ENCODE data around the gene RALGPS1.

Gene RALGPS1

DNA sequence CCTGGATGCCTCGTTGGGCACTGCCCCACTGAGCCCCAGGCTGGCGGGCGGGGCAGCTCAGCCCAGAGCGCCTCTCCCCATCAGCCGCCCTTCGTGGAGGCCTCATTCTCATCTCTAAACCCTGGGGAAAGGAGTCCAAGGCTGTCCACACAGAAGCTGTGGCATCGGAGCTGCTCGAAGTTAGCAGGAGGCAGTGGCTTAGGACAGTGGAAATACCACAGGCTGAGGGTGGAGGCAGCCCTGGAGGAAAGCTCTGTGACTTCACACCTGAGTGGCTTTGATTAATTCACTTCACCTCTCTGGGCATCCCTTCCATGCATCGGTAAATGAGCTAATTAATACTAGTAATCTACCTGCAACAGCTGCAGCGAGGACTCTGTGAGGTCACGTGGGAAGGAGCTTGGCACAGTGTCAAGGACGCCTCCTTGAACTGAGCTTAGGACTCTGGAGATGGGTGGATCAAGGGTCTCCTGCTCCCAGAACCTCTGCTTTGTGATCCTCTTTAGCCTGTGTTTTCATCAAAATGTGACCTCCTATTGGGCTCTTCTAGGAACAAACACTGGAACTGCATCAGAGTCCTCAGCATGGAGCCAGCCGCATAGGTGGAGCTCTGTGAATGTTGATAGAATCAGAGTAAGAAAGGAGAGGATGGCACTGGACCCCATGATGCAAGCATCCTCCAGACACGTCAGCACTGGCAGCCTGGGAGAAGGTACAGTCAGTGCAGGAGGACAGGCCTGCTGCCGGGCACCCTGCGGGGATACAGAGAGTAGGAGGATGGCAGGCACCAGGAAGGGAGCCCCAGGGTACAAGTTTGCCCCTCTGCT lies 208.7 kb downstream of the RALGPS1 start:
- peak; percentile 98 to 99 for DNase-seq

DNA sequence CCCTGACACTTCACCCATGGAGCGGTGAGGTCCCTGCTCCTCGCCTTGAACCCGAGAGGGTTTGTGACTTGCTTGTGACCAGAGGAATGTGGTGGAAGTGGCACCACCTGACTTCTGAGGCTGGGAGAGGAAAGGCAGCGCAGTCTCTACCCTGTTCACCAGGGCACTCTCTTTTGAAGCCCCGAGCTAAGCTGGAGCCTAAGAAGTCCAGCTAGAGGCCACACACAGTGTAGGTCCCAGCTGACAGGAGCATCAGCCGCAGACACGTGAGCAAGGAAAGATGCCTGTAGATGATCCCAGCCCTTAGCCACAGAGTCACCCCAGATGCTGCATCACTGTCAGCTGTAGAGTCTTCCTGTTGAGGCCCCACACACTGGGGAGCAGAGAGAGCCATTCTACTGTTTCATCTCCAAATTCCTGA lies 209.5 kb downstream of the RALGPS1 start:
- DNase-seq, result no peak

DNA sequence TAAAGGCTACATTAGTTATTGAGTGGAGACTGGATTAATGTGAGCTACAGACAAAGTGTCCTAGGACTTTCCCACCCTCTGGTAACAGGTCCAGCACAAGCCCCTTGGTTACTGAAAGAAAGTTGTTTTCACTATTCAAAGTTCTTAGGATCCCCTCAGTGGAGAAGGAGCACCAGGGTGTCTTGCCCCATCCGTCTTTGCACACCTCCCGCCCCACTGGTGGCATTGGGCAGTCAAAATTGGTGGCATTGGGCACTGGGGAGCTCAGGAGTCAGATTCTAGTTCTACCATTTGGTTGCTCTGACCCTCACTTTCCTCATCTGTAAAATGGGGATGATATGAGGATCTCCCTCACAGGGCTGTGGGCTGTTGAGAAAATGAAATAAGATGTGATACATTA lies 210.2 kb downstream of the RALGPS1 start:
- no peak for DNase-seq

DNA sequence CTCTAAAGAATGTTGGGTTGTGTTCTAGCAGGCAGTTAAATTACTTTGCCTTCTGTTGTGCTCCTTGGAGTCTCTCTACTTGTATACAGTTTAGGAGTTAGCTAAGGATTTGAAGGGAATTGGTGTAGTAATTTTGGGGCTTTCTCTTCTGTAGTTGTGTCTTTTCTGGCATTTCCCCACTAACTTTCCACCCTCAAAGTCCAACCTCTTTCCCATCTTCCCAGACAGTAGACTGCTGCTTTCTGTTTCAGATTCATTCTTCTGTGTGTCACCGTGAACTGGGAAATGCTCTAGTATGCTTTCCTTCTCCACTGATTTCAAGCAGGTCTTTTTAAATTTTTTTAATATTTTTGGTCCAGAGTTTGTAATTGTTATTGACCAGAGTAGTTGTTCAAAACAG lies 212.4 kb downstream of the RALGPS1 start:
- no peak for DNase-seq

DNA sequence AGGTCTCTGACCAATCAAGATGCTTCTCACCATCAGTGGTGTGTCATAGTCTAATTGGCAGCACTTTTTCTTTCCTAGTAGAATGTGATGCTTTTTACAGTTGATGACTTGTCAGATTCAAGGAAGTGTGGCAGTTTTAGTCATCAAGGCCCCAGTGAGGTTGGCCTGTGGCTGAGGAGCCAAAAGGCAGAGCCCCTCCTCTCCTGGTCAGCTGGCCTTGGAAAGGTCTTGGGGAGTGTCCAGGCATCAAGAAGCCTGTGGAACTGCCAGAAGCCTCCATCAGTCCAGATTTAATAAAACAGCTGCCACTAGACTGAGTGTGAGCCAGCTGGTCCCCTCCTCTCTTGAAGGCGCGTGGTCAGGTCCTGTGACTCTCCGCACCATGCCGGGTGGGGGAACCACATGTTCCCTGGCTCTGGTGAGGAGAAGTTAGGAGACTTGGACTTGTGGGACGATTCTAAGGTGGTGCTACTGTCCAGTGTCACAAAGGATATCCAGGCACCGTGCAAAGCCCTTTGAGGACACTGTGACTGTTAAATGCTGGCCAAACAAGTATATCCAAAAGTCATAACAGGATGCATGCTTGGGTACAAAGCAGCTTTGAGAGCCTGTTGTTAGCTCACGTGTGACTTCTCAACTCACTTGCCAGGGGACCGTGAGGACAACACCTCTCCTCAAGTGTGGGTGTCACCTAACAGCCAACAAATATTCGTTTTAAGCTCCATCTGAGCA lies 213.9 kb downstream of the RALGPS1 start:
- peak; percentile 92 to 96 for DNase-seq

DNA sequence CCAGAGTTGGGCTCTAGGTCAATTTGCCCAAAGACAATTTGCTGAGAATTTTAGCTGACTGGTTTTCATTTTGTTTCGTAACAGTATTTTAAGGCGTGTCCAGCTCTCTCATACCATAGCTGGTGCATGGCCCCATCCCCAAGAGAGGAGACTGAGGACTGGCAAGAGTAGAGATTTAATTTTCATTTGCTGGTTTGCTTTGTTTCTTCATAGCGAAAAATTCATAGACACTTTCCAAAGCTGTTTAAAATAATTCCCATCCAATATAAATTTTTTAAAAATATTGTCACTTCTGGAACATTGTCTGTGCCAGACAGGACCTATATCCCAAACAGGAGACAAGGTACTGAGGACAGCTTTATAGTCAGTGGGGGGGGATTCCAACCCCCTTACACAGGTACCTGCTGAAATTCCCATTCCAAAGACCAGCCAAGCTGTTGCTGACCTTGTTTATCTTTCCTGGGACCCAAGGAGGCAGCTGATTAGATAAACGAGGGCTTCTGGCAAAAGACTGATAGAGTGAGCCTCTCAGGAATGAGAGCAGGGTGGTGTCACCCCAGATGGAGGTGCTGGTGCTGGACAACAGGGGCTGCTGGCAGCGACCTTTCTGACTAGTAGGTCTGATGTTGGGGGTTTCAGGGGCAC lies 214.6 kb downstream of the RALGPS1 start:
- DNase-seq, result no peak

DNA sequence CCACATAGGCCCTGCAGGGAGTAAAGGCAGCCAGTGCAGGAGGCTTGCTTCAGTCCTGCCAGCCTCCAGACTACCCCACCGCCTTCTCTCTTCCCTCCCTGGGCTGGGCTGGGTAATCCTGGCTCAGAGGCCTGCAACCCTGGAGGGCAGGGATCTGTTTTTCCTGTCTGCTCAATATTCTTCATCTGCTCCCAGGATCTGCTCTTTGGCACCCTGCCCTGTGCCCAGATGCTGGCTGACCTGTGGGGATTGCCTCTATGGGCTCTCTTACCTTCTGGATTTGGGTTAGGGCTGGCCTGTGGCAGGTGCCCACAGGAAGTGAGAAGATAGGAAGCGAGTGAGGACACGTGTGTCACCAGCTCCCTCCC lies 215.1 kb downstream of the RALGPS1 start:
- peak; percentile 54 to 83 for DNase-seq

DNA sequence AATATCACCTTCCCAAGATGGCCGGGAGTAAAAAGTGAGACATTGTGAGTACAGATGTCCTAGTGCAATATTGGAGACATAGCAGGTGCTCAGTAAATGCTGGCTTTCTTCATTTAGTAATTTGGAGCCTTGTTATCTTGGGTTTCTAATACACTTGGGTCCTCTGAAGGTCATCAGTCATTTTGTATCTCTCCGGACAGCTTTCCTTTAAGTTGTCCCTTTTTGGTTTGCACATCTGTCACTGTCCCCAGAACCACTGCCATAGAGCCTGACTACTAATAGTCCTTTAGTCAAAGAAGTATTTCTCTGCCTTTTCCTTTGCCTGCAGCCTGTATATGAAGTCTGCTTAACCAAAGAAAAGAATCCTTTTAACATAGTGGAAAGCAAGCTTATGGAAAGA lies 215.7 kb downstream of the RALGPS1 start:
- DNase-seq, result no peak

DNA sequence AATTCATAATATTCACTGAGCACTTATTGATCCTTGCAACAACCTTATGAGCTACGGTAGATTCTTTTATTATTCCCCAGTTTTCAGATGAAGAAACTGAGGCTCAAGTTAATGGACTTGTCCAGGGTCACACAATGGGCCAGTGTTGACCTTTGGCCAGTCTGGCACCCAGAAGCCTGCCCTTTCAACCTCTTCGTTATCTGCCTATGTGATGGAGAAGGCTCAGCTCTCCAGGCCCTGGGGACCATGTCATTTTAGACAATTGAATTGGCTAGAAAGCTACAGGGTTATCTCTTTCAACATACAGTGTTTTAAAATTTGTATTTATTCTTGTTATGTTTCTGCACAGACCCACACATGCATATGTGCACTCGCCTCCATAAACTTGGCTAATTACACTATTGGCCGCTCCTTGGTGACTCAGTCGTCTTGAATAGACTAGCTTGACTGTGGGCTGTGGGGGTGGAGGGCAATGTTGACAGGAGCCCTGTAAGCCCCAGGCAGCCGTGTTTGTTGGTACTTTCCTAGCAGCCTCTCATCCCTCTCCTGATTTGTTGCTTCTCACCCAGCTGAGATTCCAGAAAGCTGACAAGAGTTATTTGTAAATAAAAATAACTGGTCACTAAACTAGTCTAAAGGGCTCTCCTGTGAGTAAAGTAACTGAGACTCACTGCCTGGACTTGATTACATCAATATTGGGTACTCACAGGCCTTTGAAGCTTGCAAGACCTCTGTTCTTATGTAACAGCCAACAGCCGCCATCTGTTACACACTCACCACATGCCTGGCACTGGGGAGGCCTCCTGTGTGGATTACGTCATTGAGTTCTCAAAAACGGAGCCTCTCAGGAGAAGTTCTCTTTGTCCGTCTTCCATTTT lies 216.3 kb downstream of the RALGPS1 start:
- DNase-seq, result peak; percentile 98 to 99

DNA sequence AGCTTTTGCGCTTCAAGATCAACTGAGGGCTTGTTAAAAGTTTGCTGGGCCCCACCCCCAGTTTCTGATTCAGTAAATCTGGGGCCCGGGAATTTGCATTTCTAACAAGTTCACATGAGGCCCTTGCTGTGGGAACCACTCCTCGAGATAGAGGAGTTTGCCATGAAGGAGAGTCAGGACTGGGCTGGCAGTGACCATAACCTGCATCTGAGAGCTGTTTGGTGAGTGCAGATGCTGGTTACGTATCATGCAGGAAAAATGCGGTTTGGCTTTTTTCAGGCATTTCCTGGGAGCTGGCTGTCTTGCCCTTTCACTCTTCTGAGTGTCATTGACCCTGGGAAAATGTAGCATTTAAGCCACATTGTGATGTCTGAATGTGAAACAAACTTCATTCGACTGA lies 217.3 kb downstream of the RALGPS1 start:
- no peak for DNase-seq

DNA sequence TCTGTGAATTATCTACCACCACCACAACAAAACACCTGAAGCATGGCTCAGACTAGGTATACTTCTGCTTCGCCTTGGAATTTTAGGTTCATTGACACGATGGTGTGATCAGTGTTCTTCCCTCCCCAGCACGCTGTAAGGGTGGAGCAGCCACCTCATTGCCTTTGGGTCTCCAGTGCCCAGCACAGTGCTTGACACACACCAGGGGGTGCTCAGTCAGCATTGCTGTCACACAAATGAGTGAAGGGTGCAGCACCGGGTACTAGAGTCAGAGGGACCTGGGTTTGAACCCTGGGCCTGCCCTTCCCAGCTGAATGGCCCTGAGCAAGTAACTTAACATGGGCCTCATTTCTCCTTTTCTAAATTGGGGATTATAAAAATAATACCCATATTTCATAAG lies 217.8 kb downstream of the RALGPS1 start:
- no peak for DNase-seq

DNA sequence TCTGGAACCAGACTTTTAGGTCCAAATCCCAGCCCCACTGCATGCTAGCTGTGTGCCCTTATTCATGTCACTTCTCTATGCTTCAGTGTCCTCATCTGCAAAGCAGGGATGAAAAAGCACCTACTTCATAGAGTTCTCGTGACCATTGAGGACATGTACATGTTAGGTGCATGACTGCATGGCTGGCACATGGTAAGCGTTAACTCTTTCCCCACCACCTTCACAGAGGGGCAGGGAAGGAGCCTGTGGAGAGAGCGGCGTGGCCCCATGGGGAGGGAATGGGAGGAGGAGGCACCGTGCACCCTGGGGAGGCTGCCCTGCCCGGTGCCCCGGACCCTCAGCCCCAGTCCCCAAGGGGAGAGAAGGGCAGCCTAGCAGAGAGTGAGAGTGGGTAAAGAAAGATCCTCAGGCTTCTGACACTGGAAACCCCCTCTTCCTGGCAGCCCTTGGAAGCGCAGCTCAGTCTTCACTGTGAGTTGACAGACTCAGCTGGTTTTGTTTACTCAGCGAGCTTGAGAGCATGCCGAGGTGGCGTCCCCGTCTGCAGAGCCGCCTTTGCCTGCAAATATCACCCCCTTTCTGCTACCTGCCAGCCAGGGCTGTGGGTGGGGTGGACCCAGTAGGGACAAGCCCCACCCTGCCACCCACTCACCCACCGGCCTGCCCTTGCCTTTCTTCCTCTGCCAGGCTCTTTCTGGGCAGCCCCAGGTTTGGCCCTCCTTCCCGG lies 218.5 kb downstream of the RALGPS1 start:
- peak; percentile 28 to 70 for DNase-seq

DNA sequence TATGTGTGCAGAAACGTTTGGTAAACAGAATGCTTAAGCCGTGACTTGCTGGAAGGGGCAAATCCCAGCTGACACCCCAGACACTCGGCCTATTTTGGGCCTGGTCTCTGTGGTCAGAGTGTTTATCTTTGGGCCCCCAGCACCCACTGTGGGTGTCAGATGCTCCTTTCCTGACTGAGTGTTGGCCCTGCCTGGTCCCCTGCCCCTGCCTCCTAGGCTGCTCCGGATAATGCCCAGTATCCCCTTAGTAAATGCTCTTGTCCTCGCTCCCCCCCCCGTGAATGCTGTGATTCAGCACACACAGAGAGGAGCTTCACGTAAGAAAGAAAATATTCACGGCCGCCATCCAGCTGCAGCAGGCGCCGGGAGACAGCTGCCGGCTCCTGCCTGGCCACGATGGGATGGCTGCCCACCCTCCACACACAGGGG lies 219.2 kb downstream of the RALGPS1 start:
- DNase-seq, result peak in 1 of 2 experiments; percentile 41

DNA sequence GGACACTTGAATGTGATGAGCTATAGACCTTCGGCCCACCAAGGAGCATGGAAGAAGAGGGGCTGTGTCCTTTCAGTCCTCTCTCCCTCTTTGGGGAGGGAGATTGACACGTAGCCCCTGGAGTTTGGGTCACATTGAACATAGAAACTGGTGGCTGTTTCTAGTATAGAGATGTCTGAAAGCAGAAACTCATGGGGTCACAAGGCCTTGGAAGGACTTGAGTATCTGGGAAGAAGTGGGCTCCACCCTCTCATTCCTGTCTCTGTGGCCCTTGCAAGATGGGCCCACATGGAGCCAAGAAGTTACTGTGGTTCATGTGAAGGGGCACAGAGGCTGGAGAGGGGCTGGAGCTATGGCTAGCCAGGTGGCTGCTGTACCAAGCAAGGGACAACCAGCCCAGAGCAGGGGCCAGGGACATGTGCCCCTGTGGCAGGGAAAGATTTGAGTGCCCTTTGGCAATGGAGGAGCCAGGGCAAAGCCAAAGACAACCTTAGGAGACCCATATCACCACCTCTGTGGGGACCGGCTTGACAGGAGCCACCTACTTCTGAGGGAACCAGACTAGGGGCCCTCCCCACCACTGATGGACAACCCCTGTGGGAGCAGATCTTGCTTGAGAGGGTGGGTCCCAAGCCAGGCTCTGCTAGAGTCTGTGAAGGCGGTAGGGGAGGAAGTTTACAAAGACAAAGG lies 220.6 kb downstream of the RALGPS1 start:
- DNase-seq, result no peak

DNA sequence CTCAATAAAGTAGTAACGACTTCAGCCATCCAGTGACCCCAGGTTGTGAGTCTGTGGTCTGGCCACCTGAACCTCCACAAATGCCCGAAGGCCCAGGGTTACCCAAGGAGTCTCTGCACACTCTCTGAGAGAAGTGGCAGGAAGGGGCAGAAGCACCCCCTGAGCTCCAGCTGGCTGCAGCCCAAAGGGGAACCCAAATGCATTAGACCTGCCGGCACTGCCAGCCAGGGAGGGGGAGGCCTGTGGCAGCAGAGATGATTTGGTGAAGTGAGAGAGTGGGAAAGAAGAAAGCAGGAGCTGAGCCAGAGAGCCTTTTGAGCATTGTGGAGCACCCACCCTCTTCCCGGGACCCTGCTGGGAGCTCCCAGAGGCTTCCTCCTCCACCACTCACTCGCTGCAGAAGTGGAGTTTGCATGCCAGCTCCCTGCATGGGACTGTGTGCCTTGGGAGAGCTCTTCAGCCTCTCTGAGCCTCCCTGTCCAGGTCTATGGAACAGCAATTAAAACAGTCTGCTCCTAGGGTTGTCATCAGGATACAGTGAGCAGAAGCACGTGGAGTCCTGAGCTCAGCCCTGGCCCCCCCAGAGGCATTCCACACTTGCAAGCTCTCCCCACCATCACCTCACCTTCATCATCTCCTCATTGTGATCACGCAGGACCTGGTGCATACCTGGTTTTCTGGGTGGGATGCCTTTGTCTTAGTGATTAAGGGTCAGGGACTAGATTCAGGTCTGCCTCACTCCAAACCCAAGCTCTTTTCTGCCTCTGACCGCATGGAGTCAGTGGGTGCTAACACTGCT lies 221.7 kb downstream of the RALGPS1 start:
- DNase-seq, result no peak

DNA sequence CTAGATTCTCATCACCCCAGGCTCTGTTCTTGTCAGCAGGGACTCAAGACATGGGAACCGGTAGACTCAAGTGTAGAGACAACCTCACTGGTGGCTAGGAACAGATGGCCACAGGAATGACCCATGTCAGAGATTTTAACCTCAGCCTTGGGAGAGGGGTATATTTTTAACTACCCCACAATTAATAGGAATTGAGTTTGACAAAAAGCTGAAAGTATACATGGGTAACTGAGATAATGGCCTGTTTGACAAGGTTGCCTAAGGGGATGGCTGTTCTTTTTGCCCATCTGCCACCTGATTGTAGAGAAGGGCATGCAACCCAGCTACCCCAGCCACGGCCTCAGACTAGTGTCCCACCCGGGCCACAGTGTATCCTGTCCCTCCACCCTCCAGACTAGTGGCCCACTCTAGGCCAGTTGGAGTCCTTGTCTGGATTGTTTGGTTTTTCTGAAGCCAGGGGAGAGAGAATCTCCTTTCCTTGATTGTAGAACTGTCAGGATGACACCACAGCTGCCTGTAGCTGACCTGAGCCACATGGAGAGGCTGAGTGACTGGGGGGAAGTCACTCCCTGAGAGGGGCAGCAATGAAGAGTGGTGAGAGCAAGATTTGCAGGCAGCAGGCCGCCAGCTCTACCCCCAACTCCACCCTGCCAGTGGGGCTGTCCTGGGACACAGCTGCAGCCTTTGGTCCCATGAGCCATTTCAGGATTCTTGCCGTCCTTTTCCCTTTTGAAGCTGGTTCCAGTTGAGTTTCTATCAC lies 222.5 kb downstream of the RALGPS1 start:
- no peak for DNase-seq

DNA sequence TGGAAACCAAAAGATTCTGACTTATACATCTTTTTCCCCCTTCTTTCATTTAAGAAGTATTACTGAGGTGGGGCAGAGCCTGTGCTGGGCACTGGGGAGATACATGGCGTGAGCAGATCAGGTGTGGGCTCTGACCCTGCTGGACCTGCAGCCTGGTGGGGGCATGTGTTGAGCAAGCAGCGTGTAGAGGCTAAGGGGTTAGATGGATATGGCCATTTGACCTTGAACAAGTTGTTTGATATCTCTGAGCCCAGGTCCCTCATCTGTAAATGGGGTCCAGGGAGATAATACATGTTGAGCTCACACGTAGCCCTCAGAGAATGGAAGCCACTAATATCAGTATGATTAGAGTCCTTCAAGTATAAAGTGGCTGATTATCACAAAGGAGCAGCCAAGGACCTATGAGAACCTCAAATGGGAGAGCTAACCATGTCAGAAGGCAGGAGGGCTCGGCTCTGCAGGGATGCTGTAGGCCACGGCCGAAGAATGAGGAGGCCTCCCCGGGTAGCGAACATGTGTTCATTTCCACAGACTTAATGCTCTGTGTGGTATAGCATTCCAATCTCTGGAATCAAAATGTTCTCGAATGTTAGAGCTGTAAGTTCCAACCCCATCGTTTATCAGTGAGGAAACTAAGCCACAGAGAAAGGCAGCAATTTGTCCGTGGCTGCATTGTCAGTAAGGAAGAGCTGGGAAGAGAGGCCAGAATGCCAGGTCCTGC lies 223.2 kb downstream of the RALGPS1 start:
- no peak for DNase-seq

DNA sequence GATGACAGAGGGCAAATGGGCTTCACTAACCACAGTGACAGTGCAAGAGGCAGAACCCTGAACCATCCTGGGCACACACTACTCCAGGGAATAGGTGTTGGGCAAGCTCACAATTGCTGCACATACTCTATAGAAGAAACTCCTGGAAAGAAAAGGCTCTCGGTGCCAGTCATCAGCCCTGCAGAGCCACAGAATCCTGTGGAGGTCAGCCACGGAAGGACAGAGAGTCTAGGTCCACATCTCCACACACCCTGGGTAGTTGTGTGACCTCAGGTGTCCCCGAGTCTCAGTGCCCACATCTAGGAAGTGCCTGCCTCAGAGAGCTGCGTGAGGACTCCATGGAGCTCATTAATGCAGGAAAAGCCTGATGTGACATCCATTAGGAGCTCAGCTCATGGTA lies 223.9 kb downstream of the RALGPS1 start:
- no peak for DNase-seq

DNA sequence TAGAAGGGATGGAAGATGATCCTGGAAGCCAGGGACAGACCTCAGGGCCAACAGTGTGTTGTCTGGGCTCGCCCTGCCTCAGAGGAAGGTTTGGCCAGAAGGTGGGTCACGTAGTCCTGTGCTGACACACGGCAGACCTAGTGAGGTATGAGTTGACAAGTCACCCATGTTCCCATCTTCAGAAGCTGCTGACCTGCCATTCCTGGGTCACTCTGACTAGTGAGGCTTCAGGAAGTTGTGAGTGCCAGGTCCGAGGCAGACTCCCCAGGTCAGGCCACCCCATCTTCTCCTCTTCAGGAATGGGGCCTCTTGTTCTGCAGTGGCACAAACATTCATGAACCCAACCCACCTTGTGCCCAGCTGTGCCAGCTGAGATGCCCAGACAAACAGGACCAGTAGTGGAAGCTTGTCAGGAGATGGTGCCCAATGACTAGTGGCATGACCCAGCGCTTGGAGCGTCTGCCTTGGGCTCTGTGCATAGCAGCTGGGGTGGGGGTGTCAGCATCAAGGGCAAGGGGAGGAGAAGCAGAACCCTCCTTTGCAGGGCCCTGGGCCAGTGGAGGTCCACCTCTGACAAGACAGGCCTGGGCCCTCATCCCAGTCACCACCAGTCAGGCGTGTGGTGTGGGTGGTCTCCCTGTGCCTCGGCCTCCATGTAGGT lies 224.6 kb downstream of the RALGPS1 start:
- DNase-seq, result no peak

Measured in NCI-H524 (cell line).